K562 (cell line): ENCODE measurements around the gene TERT. TPM values are rescaled to one million over a fixed set of nuclear protein-coding genes. Genes with fewer than 3 reads are reported as not detected.

ENCODE experiments used
- ATAC-seq: fragments of 200-7000 bp; cut with Tn5 transposase; 3 replicates; pipeline ENCODE4 v1.9.1; 2020; ENCODE audit warnings: moderate library complexity
- BruUV-seq: library from RNA; stranded (reverse); fragments of 400-500 nt; replicated peaks from 2 replicates; lab custom pipeline; 2021; lab: Mats Ljungman, UMichigan
- CTCF ChIA-PET: fragments of 300-600 bp; formaldehyde crosslinking; extraction: SDS; loops from one replicate; lab custom pipeline; 2021; ENCODE audit warnings: low intra/inter-chr PET ratio; lab: Yijun Ruan, JAX
- POLR2A ChIA-PET: fragments of 300-600, 350-650 bp; sonication (Branson Sonifier 250); formaldehyde crosslinking; extraction: SDS; loops from one replicate; lab custom pipeline; 2021; ENCODE audit warnings: antibody characterized with exemption, inconsistent platforms; lab: Yijun Ruan, JAX
- DNase-seq, 4 experiments: peaks; one replicate each; pipeline versions ENCODE4 v3.0.0 to v3.0.0-alpha.2; 2011 to 2018; ENCODE audit warnings: low spot score in 3 of 4, mixed read lengths in 3 of 4; ENCODE audit errors: extremely low read depth in 1 of 4
- FAIRE-seq: peaks from 2 replicates; lab custom pipeline; 2011; peaks lifted over from hg19 to GRCh38; lab: Jason Lieb, UNC
- H2AFZ ChIP-seq: 2 replicates; pipeline ENCODE4 v1.6.0; 2011; ENCODE audit warnings: low read depth, low read length, control low read depth, inconsistent platforms
- H3K27ac ChIP-seq: fragments of 200-600 bp; 3 replicates; pipeline ENCODE4 v1.8.0; 2011; ENCODE audit warnings: low read depth, mild to moderate bottlenecking, control low read depth, inconsistent platforms, low read length, moderate library complexity, mixed read lengths; ENCODE audit errors: extremely low read depth
- H3K27me3 ChIP-seq, 2 experiments: fragments of 300-600 bp in 1 of 2; 2 replicates in 1 of 2; 3 replicates in 1 of 2; pipeline versions ENCODE4 v1.6.0 to v1.8.0; 2011; ENCODE audit warnings: inconsistent platforms in 2 of 2, low read length in 2 of 2, mild to moderate bottlenecking in 1 of 2, mixed read lengths in 1 of 2, moderate library complexity in 1 of 2; ENCODE audit not compliant: control insufficient read depth in 2 of 2, insufficient read depth in 2 of 2
- H3K36me3 ChIP-seq: fragments of 300-600 bp; 3 replicates; pipeline ENCODE4 v1.8.0; 2011; ENCODE audit warnings: mild to moderate bottlenecking, low read length, inconsistent platforms; ENCODE audit not compliant: control insufficient read depth, insufficient read depth
- H3K4me1 ChIP-seq, 2 experiments: fragments of 200-600 bp in 1 of 2; replicated peaks in 1 of 2; 2 replicates in 1 of 2; 3 replicates in 1 of 2; pipeline versions ENCODE4 v1.5.1 to v1.8.0; 2011; ENCODE audit warnings: inconsistent platforms in 2 of 2, low read length in 2 of 2, mild to moderate bottlenecking in 1 of 2, mixed read lengths in 1 of 2, moderate library complexity in 1 of 2; ENCODE audit not compliant: control insufficient read depth in 2 of 2, insufficient read depth in 2 of 2
- H3K4me2 ChIP-seq: 2 replicates; pipeline ENCODE4 v1.6.1; 2011; ENCODE audit warnings: low read length, control low read depth, inconsistent platforms, mixed read lengths; ENCODE audit not compliant: insufficient read depth
- H3K4me3 ChIP-seq: fragments of 200-600 bp; sonication (generic), shearing (Covaris generic); 2 replicates; pipeline ENCODE4 v1.5.1; 2016; ENCODE audit warnings: control low read depth, inconsistent platforms
- H3K79me2 ChIP-seq: fragments of 200-600 bp; 3 replicates; pipeline ENCODE4 v1.8.0; 2011; ENCODE audit warnings: low read length, inconsistent platforms; ENCODE audit not compliant: control insufficient read depth, insufficient read depth
- H3K9ac ChIP-seq, 2 experiments: 2 replicates each; pipeline versions ENCODE4 v1.6.0 to v1.6.1; 2011; ENCODE audit warnings: low read depth in 2 of 2, low read length in 2 of 2, control low read depth in 1 of 2, inconsistent platforms in 1 of 2, mild to moderate bottlenecking in 1 of 2, mixed read lengths in 1 of 2; ENCODE audit not compliant: insufficient read depth in 1 of 2
- H3K9me1 ChIP-seq: one replicate; pipeline ENCODE4 v1.6.0; 2011; ENCODE audit warnings: inconsistent platforms, mild to moderate bottlenecking, low read length, moderate library complexity; ENCODE audit not compliant: control insufficient read depth, insufficient read depth
- H3K9me3 ChIP-seq: replicated peaks from 2 replicates; pipeline ENCODE4 v1.5.1; 2011; ENCODE audit warnings: low read depth, low read length, inconsistent platforms; ENCODE audit not compliant: control insufficient read depth, insufficient read depth
- H4K20me1 ChIP-seq: replicated peaks from 2 replicates; pipeline ENCODE4 v1.6.1; 2011; ENCODE audit warnings: low read length, inconsistent platforms, mixed read lengths; ENCODE audit not compliant: control insufficient read depth, insufficient read depth
- COPS2 ChIP-seq: fragments of 450-650 bp; conservative IDR thresholded peaks from 2 replicates; pipeline ENCODE4 v1.6.1; 2016; ENCODE audit warnings: mild to moderate bottlenecking, moderate library complexity
- EGR1 ChIP-seq: fragments of 450-650 bp; conservative IDR thresholded peaks from 2 replicates; pipeline ENCODE4 v1.6.1; 2017; ENCODE audit warnings: mild to moderate bottlenecking
- ELF2 ChIP-seq: fragments of 250-450 bp; sonication (Bioruptor Pico); IDR thresholded peaks from 2 replicates; pipeline ENCODE4 v1.5.0; 2021; ENCODE audit warnings: mild to moderate bottlenecking
- HDAC8 ChIP-seq: fragments of 450-650 bp; IDR thresholded peaks from 2 replicates; pipeline ENCODE4 v1.6.1; 2016; ENCODE audit warnings: mild to moderate bottlenecking, missing genetic modification characterization, moderate library complexity, missing compliant biosample characterization
- NR2C2 ChIP-seq, 2 experiments: fragments of 200-800 bp in 1 of 2; sonication (Bioruptor generic) in 1 of 2; sonication (generic) in 1 of 2; formaldehyde crosslinking in 1 of 2; IDR thresholded peaks; 2 replicates each; pipeline versions ENCODE4 v1.6.1 to v1.8.0; 2016 to 2022; ENCODE audit warnings: mild to moderate bottlenecking in 1 of 2, missing compliant biosample characterization in 1 of 2, missing genetic modification characterization in 1 of 2, missing genetic modification reagents in 1 of 2
- OTX1 ChIP-seq: fragments of 450-650 bp; formaldehyde crosslinking; IDR thresholded peaks from 2 replicates; pipeline ENCODE4 v1.4.0; 2022; ENCODE audit warnings: mild to moderate bottlenecking
- PKNOX1 ChIP-seq: fragments of 450-650 bp; IDR thresholded peaks from 2 replicates; pipeline ENCODE4 v1.6.1; 2016
- PURB ChIP-seq: sonication (generic); formaldehyde crosslinking; IDR thresholded peaks from 2 replicates; pipeline ENCODE4 v1.9.0; 2021; ENCODE audit warnings: low read depth, mild to moderate bottlenecking, missing genetic modification reagents
- SMAD4 ChIP-seq: fragments of 250-450 bp; sonication (Bioruptor Pico); conservative IDR thresholded peaks from 2 replicates; pipeline ENCODE4 v1.8.0; 2021; ENCODE audit warnings: inconsistent platforms, mild to moderate bottlenecking, moderate library complexity
- TFAP4 ChIP-seq: sonication (generic); formaldehyde crosslinking; IDR thresholded peaks from 2 replicates; pipeline ENCODE4 v1.8.0; 2022; ENCODE audit warnings: missing genetic modification reagents, mild to moderate bottlenecking, moderate library complexity, borderline replicate concordance
- THRA ChIP-seq: fragments of 450-650 bp; IDR thresholded peaks from 2 replicates; pipeline ENCODE4 v1.6.1; 2017; ENCODE audit warnings: mild to moderate bottlenecking, moderate library complexity
- XRCC4 ChIP-seq: IDR thresholded peaks from one replicate; pipeline ENCODE4 v1.6.1; 2011; ENCODE audit not compliant: insufficient read depth, insufficient read length; ENCODE audit errors: extremely low read depth
- ZNF184 ChIP-seq: sonication (generic); formaldehyde crosslinking; IDR thresholded peaks from 2 replicates; pipeline ENCODE4 v1.5.0; 2020; ENCODE audit warnings: missing genetic modification reagents
- ZNF717 ChIP-seq: fragments of 250-450 bp; sonication (Bioruptor Pico); IDR thresholded peaks from 2 replicates; pipeline ENCODE4 v1.5.0; 2021
- WGBS: fragments of 100-300 bp; shearing (Covaris generic); methylation state at CpG from one replicate; pipeline ENCODE4 v1.1.6; 2016; ENCODE audit warnings: low coverage, mixed read lengths; ENCODE audit not compliant: insufficient coverage; ENCODE audit errors: missing lambda C conversion rate; 5-methylcytosine and 5-hydroxymethylcytosine counted together
- in situ Hi-C: fragments of 300-500 bp; cut with MboI; formaldehyde crosslinking; loops from 4 replicates; pipeline ENCODE4 v1.15.0; 2018; ENCODE audit warnings: inconsistent platforms, mixed read lengths
- intact Hi-C: fragments of 100-400 bp; cut with micrococcal nuclease; formaldehyde crosslinking; loops from 2 replicates; pipeline ENCODE4 v1.14.2; 2022
- polyA plus RNA-seq, 8 experiments: library from polyadenylated mRNA; depleted of rRNA in 4 of 8; stranded (reverse) in 5 of 8; unstranded in 3 of 8; fragments of >200 nt; fragmentation: Nextera tagmentation in 2 of 8; fragmentation: Illumina TruSeq in 1 of 8; extraction: Ambion mirVana in 2 of 8; extraction: Trizol in 1 of 8; gene quantifications; 2 replicates each; pipeline versions ENCODE4 v1.2.1 to v1.2.3, GENCODE V29; 2011 to 2014; ENCODE audit warnings: inconsistent platforms in 1 of 8, missing spikeins in 1 of 8
- total RNA-seq, 7 experiments: library from RNA; depleted of rRNA in 6 of 7; stranded (reverse); fragments of >200 nt in 6 of 7; fragmentation: Illumina TruSeq in 2 of 7; extraction: Trizol in 2 of 7; gene quantifications; 2 replicates each; pipeline versions ENCODE4 v1.2.1 to v1.2.3, GENCODE V29; 2011 to 2021; ENCODE audit warnings: low replicate concordance in 1 of 7

TERT gene
- total and polyA plus RNA-seq, 9 of the 15 experiments (the other 6 are each of a cell fraction or from before 2014, with no cell fraction given): 0.08 to 4.5 (median 0.98) TPM; not detected in 1

GRCh38 chr5:1324719-1325190 is 29.9 kb upstream of the TERT start:
- intact Hi-C loops (no loop called here), in situ Hi-C loops (no loop called here)
- H4K20me1 ChIP-seq: peaks cover 15% of the 10 kb centered on the region
- 98% methylated on average over 17 of the region's 17 CpGs for WGBS
- H3K27me3 ChIP-seq: no peaks in the 10 kb centered on the region
- peaks cover 0 to 20% of the 10 kb centered on the region in 2 experiments; a peak in 1 of 5 replicates for H3K4me1 ChIP-seq
- no peaks in the 10 kb centered on the region for H3K9me1 ChIP-seq
- POLR2A ChIA-PET: interaction anchor here (4.7 kb wide), 1 partner anchor 7 kb away, joined by 32 read pairs; no protein-coding TSS in a partner anchor
- H3K4me3 ChIP-seq: no peak overlapping the region
- H3K36me3 ChIP-seq: peaks cover 77% of the 10 kb centered on the region
- H2AFZ ChIP-seq: no peak overlapping the region
- H3K4me2 ChIP-seq: no peak overlapping the region
- BruUV-seq: no TSS peak
- no peak overlapping the region for H3K27ac ChIP-seq
- no peak for FAIRE-seq
- DNase-seq: no peak
- 0 out of 3 replicates have a peak, but pooled peaks cover 2% of the 10 kb centered on the region for H3K79me2 ChIP-seq
- no peak for TF ChIP-seq THRA
- no peak for TF ChIP-seq SMAD4 (CRISPR knock-in tag)
- no peak for TF ChIP-seq OTX1 (CRISPR knock-in tag)
- TF ChIP-seq ZNF184: no peak
- no peak for TF ChIP-seq PURB (CRISPR knock-in tag)
- TF ChIP-seq ZNF717 (CRISPR knock-in tag): no peak
- TF ChIP-seq TFAP4 (CRISPR knock-in tag): no peak
- TF ChIP-seq HDAC8: no peak
- TF ChIP-seq COPS2: no peak
- no peak for TF ChIP-seq XRCC4
- no peak for TF ChIP-seq PKNOX1
- TF ChIP-seq NR2C2 (CRISPR knock-in tag; IDR thresholded peaks at IDR 0.05): no peak
- TF ChIP-seq NR2C2 (tag; IDR thresholded peaks at IDR 0.05): no peak
- no peak for TF ChIP-seq EGR1
- TF ChIP-seq ELF2 (CRISPR knock-in tag): no peak
- ATAC-seq: no peak
- CTCF ChIA-PET: no interaction called here
- no peaks in the 10 kb centered on the region for H3K9me3 ChIP-seq
- H3K9ac ChIP-seq: no peak overlapping the region
